Testis (tissue), 2 donors: Measurements from ENCODE around the gene C16orf89.
"Not testable (repeated sequence)": the region's sequence is repeated elsewhere in the genome, so short reads cannot be mapped to it uniquely, and the experiment has no call there.

Experiments used
- POLR2A ChIP-seq: fragments of 450-650 bp; IDR thresholded peaks from one replicate; pipeline ENCODE4 v1.6.1; 2017; ENCODE audit warnings: antibody characterized with exemption, mild to moderate bottlenecking, moderate library complexity
- TF ChIP-seq, protein P1 (sequence below), 3 experiments: fragments of 450-650 bp in 2 of 3; fragments of 200-600 bp in 1 of 3; sonication (generic) in 1 of 3; IDR thresholded peaks; one replicate each; pipeline ENCODE4 v1.5.1; 2016 to 2019; ENCODE audit warnings: antibody characterized with exemption in 3 of 3, mild to moderate bottlenecking in 2 of 3, moderate library complexity in 1 of 3

DNA sequence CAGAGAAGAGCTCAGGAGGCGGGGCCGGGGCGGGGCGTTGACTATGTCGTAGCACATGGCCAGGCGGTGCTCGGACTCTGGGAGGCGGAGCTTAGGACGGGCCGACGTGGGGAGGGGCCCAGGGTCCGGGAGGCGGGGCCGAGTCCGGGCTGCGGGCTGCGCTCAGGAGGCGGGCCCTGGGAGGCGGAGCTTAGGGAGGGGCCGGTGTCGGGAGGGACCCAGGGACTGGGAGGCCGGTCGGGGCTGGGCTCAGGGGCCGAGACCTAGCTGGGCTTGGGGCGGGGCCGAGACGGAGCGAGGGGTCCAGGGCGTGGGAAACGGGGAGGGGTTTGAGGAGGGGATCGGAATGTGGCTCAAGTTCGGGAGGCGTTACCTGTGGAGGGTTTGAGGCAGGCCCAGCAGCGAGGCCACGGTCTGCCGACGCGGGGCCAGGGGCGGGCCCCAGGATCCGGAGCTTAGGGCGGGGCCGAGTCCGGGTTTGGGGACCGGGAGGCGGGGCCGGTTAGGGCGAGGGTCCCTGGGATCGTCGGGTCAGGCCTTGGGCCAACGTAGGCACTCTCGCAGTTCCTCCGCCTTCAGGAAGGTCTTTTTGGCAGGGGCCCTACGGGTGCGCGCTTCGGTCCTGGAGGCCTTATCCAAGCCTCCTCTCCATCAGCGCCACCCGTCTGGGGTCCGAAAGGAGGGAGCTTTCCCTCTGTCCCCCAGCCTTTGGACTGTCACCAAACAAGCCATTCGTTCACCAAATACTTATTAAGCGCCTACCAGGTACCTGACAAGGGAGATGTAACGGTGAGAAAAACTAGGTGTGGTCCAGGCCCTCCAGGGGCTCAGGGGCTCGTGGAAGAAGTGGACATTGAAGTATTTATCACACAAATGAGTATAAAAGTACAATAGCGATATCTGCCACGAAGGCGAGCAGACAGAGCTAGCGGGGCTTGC is 32.7 kb upstream of the C16orf89 start:
- TF ChIP-seq, protein P1, sequence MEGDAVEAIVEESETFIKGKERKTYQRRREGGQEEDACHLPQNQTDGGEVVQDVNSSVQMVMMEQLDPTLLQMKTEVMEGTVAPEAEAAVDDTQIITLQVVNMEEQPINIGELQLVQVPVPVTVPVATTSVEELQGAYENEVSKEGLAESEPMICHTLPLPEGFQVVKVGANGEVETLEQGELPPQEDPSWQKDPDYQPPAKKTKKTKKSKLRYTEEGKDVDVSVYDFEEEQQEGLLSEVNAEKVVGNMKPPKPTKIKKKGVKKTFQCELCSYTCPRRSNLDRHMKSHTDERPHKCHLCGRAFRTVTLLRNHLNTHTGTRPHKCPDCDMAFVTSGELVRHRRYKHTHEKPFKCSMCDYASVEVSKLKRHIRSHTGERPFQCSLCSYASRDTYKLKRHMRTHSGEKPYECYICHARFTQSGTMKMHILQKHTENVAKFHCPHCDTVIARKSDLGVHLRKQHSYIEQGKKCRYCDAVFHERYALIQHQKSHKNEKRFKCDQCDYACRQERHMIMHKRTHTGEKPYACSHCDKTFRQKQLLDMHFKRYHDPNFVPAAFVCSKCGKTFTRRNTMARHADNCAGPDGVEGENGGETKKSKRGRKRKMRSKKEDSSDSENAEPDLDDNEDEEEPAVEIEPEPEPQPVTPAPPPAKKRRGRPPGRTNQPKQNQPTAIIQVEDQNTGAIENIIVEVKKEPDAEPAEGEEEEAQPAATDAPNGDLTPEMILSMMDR (IDR thresholded peaks at IDR 0.05), result not testable (repeated sequence)
- TF ChIP-seq POLR2A, result not testable (repeated sequence)
